ENCODE results near the gene MMS19.
A peak's percentile ranks its signal among the peaks of the same experiment; 100 is the strongest.
"Not testable (repeated sequence)": the region's sequence is repeated elsewhere in the genome, so short reads cannot be mapped to it uniquely, and the experiment has no call there.

The MMS19 gene

GRCh38 chr10:97428572-97428981, 69.6 kb downstream of the MMS19 start:
- no peak for TF ChIP-seq CTCF (IDR thresholded peaks at IDR 0.05; ENCODE audit: extremely low read depth, missing control alignments)
- no peak for DNase-seq (ENCODE audit: low spot score)

- peak; percentile 53 for DNase-seq (ENCODE audit: low spot score)
- TF ChIP-seq CTCF (IDR thresholded peaks at IDR 0.05; ENCODE audit: extremely low read depth, missing control alignments): no peak
These were observed 70.5 kb downstream of the MMS19 start for GRCh38 chr10:97427571-97428179.

GRCh38 chr10:97426776-97427570, 71.2 kb downstream of the MMS19 start:
- TF ChIP-seq CTCF (IDR thresholded peaks at IDR 0.05; ENCODE audit: extremely low read depth, missing control alignments): no peak
- no peak for DNase-seq (ENCODE audit: low spot score)

- peak; percentile 94 for TF ChIP-seq CTCF (IDR thresholded peaks at IDR 0.05; ENCODE audit: extremely low read depth, missing control alignments)
- DNase-seq (ENCODE audit: low spot score): peak; percentile 100
These were observed 72.1 kb downstream of the MMS19 start, which contains the start of gene PGAM1 for GRCh38 chr10:97425964-97426775. Gene PGAM1 (plus strand): TSS chr10:97426191. CDS start chr10:97426308, 117 bp downstream.

GRCh38 chr10:97423757-97424098, 74.5 kb downstream of the MMS19 start:
- not testable (repeated sequence) for DNase-seq (ENCODE audit: low spot score)

GRCh38 chr10:97416565-97416964, 81.7 kb downstream of the MMS19 start:
- TF ChIP-seq CTCF (IDR thresholded peaks at IDR 0.05; ENCODE audit: extremely low read depth, missing control alignments): no peak
- DNase-seq (ENCODE audit: low spot score): no peak

- no peak for TF ChIP-seq CTCF (IDR thresholded peaks at IDR 0.05; ENCODE audit: extremely low read depth, missing control alignments)
- DNase-seq (ENCODE audit: low spot score): no peak
These were observed 85.3 kb downstream of the MMS19 start for GRCh38 chr10:97412891-97413304.
